Heart left ventricle (tissue), 16 donors: ENCODE data around the gene PTPRK. TPM values are rescaled to one million over a fixed set of nuclear protein-coding genes. Genes with fewer than 3 reads are reported as not detected.
A peak's percentile ranks its signal among the peaks of the same experiment; 100 is the strongest.

Experiments used
- ATAC-seq, 4 donors: fragments of 200-7000 bp; cut with Tn5 transposase; one replicate each; pipeline ENCODE4 v1.9.1; 2020 to 2022; ENCODE audit warnings: moderate library complexity in 4 of 4, mild to moderate bottlenecking in 3 of 4, moderate number of reproducible peaks in 1 of 4
- DNase-seq, 5 donors: peaks; one replicate each; pipeline ENCODE4 v3.0.0-alpha.2; 2020
- H3K27ac ChIP-seq, 12 donors: fragments of 200-600 bp; sonication (generic) in 4 of 12; one replicate each; pipeline versions ENCODE4 v1.5.0 to v1.8.0; 2016 to 2022; ENCODE audit warnings: mild to moderate bottlenecking in 2 of 12
- H3K27me3 ChIP-seq, 9 donors: fragments of 200-600 bp; sonication (generic) in 2 of 9; one replicate each; pipeline versions ENCODE4 v1.5.1 to v1.8.0; 2016 to 2022; ENCODE audit warnings: mild to moderate bottlenecking in 3 of 9
- H3K36me3 ChIP-seq, 9 donors: fragments of 200-600 bp; sonication (generic) in 2 of 9; one replicate each; pipeline versions ENCODE4 v1.5.0 to v1.8.0; 2018 to 2022; ENCODE audit warnings: mild to moderate bottlenecking in 2 of 9
- H3K4me1 ChIP-seq, 12 donors: fragments of 200-600 bp; sonication (generic) in 4 of 12; one replicate each; pipeline versions ENCODE4 v1.5.0 to v1.8.0; 2016 to 2022; ENCODE audit warnings: mild to moderate bottlenecking in 3 of 12
- H3K4me3 ChIP-seq, 12 donors: fragments of 200-600 bp; sonication (generic) in 4 of 12; one replicate each; pipeline versions ENCODE4 v1.5.0 to v1.8.0; 2017 to 2022; ENCODE audit warnings: mild to moderate bottlenecking in 9 of 12, moderate library complexity in 4 of 12
- H3K9me3 ChIP-seq, 12 donors: fragments of 200-600 bp; sonication (generic) in 4 of 12; one replicate each; pipeline versions ENCODE4 v1.5.0 to v1.8.0; 2016 to 2022; ENCODE audit warnings: mild to moderate bottlenecking in 1 of 12
- CTCF ChIP-seq, 12 donors: fragments of 200-600 bp; sonication (generic) in 4 of 12; IDR thresholded peaks; one replicate each; pipeline versions ENCODE4 v1.5.0 to v1.8.0; 2018 to 2022; ENCODE audit warnings: antibody characterized with exemption in 12 of 12, mild to moderate bottlenecking in 5 of 12
- POLR2A ChIP-seq, 2 donors: fragments of 450-650 bp; IDR thresholded peaks; one replicate each; pipeline ENCODE4 v1.6.1; 2017; ENCODE audit warnings: antibody characterized with exemption in 2 of 2, mild to moderate bottlenecking in 2 of 2, moderate library complexity in 2 of 2
- WGBS, 4 donors: extraction: QIAGEN DNeasy Blood & Tissue Kit in 2 of 4; methylation state at CpG; one replicate each; pipeline versions ENCODE4 v1.1.5 to v1.1.7; 2013 to 2018; 5-methylcytosine and 5-hydroxymethylcytosine counted together
- intact Hi-C, 10 donors: fragments of 100-400 bp; cut with DNase I; formaldehyde crosslinking; loops; one replicate each; pipeline versions ENCODE4 v1.11.1 to v1.14.2; 2022
- polyA plus RNA-seq, 2 donors: library from polyadenylated mRNA; stranded (reverse); fragments of 200-250 nt; gene quantifications; one replicate each; pipeline ENCODE4 v1.2.3, GENCODE V29; 2013
- total RNA-seq, 9 donors: library from RNA; depleted of rRNA in 2 of 9; stranded (reverse); fragments of >200 nt in 2 of 9; fragmentation: NEBNext Ultra II Directional in 3 of 9; extraction: Animal tissue kit (Norgen Biotek cat#: 25700) in 3 of 9; gene quantifications; one replicate each; pipeline versions ENCODE4 v1.1.0 to v1.2.4, GENCODE V29; 2016 to 2023
- donor health status: ischemic (EF 13 %, LVEDD 7.1; RV severe dilation, severe dysfunction).
- donor health status: healthy with polysubstance abuse.
- donor health status: DM: no; HTN: yes; CAD: no.
- donor health status: DM: no; HTN: no; CAD: no.
- donor health status: ischemic (EF 25% LVEDD 6.9; RV normal size, moderate dysfunction).
- donor health status: ischemic (EF 25% LVEDD 5.7; RV mildly dilated, moderate dysfunction).
- donor health status: healthy.
- donor health status: DM: yes; HTN: yes; CAD: no.
- donor health status: ischemic (EF 35%, LVEDD 5.7; RV mildly dilated, moderate dysfunction).
- donor health status: nonischemic (EF 11% LVEDD 7.7; RV severe dilation, severe dysfunction).
- donor health status: DM: yes; HTN: yes; CAD: no.
- donor health status: PGD.
- donor health status: ischemic (EF 29% LVEDD 5.4; RV normal size, mild dysfunction).
- donor health status: nonischemic (EF 23%, LVEDD 6.1; RV moderate dilation, normal function).

The PTPRK gene
- total and polyA plus RNA-seq, 11 donors = 5.4 to 50.8 (median 38.5) TPM

GRCh38 chr6:128558021-128558420, 37.6 kb upstream of the PTPRK start:
- WGBS, 4 donors = 61 to 78% (median 72%) methylated on average over 2 of the region's 2 CpGs
- Histone ChIP-seq H3K4me1 (peaks cover 0 to 3% (median 0%) of the 10 kb centered on the region in 12 donors), H3K36me3 (no peaks in the 10 kb centered on the region), H3K4me3 (no peak overlapping the region), H3K27ac (no peak overlapping the region), H3K27me3 (no peaks in the 10 kb centered on the region), H3K9me3 (no peaks in the 10 kb centered on the region)
- no peak for DNase-seq
- ATAC-seq = no peak
- intact Hi-C loops = no loop called here
- TF ChIP-seq POLR2A (IDR thresholded peaks at IDR 0.05) (no peak), CTCF (IDR thresholded peaks at IDR 0.05) (no peak)

GRCh38 chr6:128557081-128557480, 36.7 kb upstream of the PTPRK start:
- Histone ChIP-seq H3K4me1 (peaks cover 0 to 11% (median 0%) of the 10 kb centered on the region in 12 donors), H3K27me3 (no peaks in the 10 kb centered on the region), H3K27ac (no peak overlapping the region), H3K9me3 (no peaks in the 10 kb centered on the region), H3K36me3 (no peaks in the 10 kb centered on the region), H3K4me3 (no peak overlapping the region)
- TF ChIP-seq CTCF (IDR thresholded peaks at IDR 0.05) (no peak), POLR2A (IDR thresholded peaks at IDR 0.05) (no peak)
- 48 to 67% (median 53%) methylated on average over 3 of the region's 3 CpGs for WGBS, 4 donors
- DNase-seq (no peak), ATAC-seq (no peak)
- intact Hi-C loops = no loop called here

GRCh38 chr6:128554302-128554701, 33.9 kb upstream of the PTPRK start:
- TF ChIP-seq POLR2A (IDR thresholded peaks at IDR 0.05) = no peak
- TF ChIP-seq CTCF (IDR thresholded peaks at IDR 0.05) = peak in 10 of 12 donors; percentile 18 to 55 (median 38)
- H3K4me1 ChIP-seq = peaks cover 0 to 11% (median 0%) of the 10 kb centered on the region in 12 donors
- peak in 2 of 4 donors; percentile 64 to 73 for ATAC-seq
- peak in 1 of 5 donors; percentile 28 for DNase-seq
- no peaks in the 10 kb centered on the region for H3K27me3 ChIP-seq
- WGBS, 4 donors = 34 to 45% (median 38%) methylated on average over 2 of the region's 2 CpGs
- H3K27ac ChIP-seq = no peak overlapping the region
- no peak overlapping the region for H3K4me3 ChIP-seq
- H3K36me3 ChIP-seq = no peaks in the 10 kb centered on the region
- no peaks in the 10 kb centered on the region for H3K9me3 ChIP-seq
- intact Hi-C loops = no loop called here

GRCh38 chr6:128541261-128541660, 20.9 kb upstream of the PTPRK start:
- peaks cover 0 to 7% (median 0%) of the 10 kb centered on the region in 12 donors for H3K4me1 ChIP-seq
- H3K4me3 ChIP-seq = no peak overlapping the region
- ATAC-seq = no peak
- intact Hi-C loops = no loop called here
- 30 to 54% (median 53%) methylated on average over 1 of the region's 1 CpG for WGBS, 4 donors
- TF ChIP-seq POLR2A (IDR thresholded peaks at IDR 0.05) = no peak
- no peak for TF ChIP-seq CTCF (IDR thresholded peaks at IDR 0.05)
- DNase-seq = no peak
- H3K9me3 ChIP-seq = peaks cover 0 to 21% (median 0%) of the 10 kb centered on the region in 12 donors
- H3K36me3 ChIP-seq = no peaks in the 10 kb centered on the region
- no peaks in the 10 kb centered on the region for H3K27me3 ChIP-seq
- H3K27ac ChIP-seq = no peak overlapping the region
